HepG2 (cell line): Measurements from ENCODE around the gene PSENEN. TPM values are rescaled to one million over a fixed set of nuclear protein-coding genes. Genes with fewer than 3 reads are reported as not detected.

Experiments used
- ATF1 ChIP-seq: IDR thresholded peaks from 2 replicates; pipeline ENCODE4 v1.6.1; 2016; ENCODE audit warnings: mild to moderate bottlenecking, control low read depth
- ATF4 ChIP-seq, 2 experiments: fragments of 450-650 bp in 1 of 2; sonication (generic) in 1 of 2; formaldehyde crosslinking; IDR thresholded peaks; 2 replicates each; pipeline versions ENCODE4 v1.5.0 to v1.8.0; 2020 to 2022; ENCODE audit warnings: mild to moderate bottlenecking in 1 of 2, missing genetic modification reagents in 1 of 2
- BRCA1 ChIP-seq: sonication (generic); formaldehyde crosslinking; IDR thresholded peaks from 2 replicates; pipeline ENCODE4 v1.4.0; 2020; ENCODE audit warnings: missing genetic modification reagents
- CREB1 ChIP-seq, 2 experiments: fragments of 450-650 bp in 1 of 2; IDR thresholded peaks; 2 replicates each; pipeline ENCODE4 v1.6.1; 2016 to 2017; ENCODE audit warnings: control low read depth in 1 of 2, mild to moderate bottlenecking in 1 of 2, missing compliant biosample characterization in 1 of 2, missing genetic modification characterization in 1 of 2
- HBP1 ChIP-seq: IDR thresholded peaks from 2 replicates; pipeline ENCODE4 v1.6.1; 2016; ENCODE audit warnings: low read depth, control low read depth
- HNF1A ChIP-seq, 2 experiments: sonication (generic) in 1 of 2; formaldehyde crosslinking in 1 of 2; IDR thresholded peaks; 2 replicates each; pipeline versions ENCODE4 v1.4.0 to v1.6.1; 2016 to 2020; ENCODE audit warnings: borderline replicate concordance in 1 of 2, low read depth in 1 of 2, mild to moderate bottlenecking in 1 of 2, missing genetic modification reagents in 1 of 2
- ISL2 ChIP-seq: sonication (generic); formaldehyde crosslinking; IDR thresholded peaks from 2 replicates; pipeline ENCODE4 v1.5.0; 2020; ENCODE audit warnings: missing genetic modification reagents
- MYNN ChIP-seq: sonication (generic); formaldehyde crosslinking; IDR thresholded peaks from 2 replicates; pipeline ENCODE4 v1.4.0; 2020; ENCODE audit warnings: mild to moderate bottlenecking, low read depth, missing genetic modification reagents
- RBM39 ChIP-seq: fragments of 200-400 bp; formaldehyde crosslinking; IDR thresholded peaks from one replicate; pipeline ENCODE4 v1.6.1; 2018; ENCODE audit warnings: antibody characterized with exemption, mild to moderate bottlenecking, low read depth, low read length; ENCODE audit not compliant: poor library complexity, severe bottlenecking
- ZNF350 ChIP-seq: sonication (generic); formaldehyde crosslinking; IDR thresholded peaks from 2 replicates; pipeline ENCODE4 v1.4.0; 2020; ENCODE audit warnings: mild to moderate bottlenecking, low read depth, missing genetic modification reagents, borderline replicate concordance
- ZNF432 ChIP-seq: sonication (generic); formaldehyde crosslinking; IDR thresholded peaks from 2 replicates; pipeline ENCODE4 v1.5.0; 2020; ENCODE audit warnings: missing genetic modification reagents, mild to moderate bottlenecking, borderline replicate concordance
- polyA plus RNA-seq, 8 experiments: library from polyadenylated mRNA; depleted of rRNA in 3 of 8; stranded (reverse) in 7 of 8; unstranded in 1 of 8; fragments of >200 nt; fragmentation: Illumina TruSeq in 4 of 8; extraction: Trizol in 4 of 8; gene quantifications; 2 replicates each; pipeline versions ENCODE4 v1.2.1 to v1.2.3, GENCODE V29; 2011 to 2016; ENCODE audit warnings: low read depth in 4 of 8, missing spikeins in 1 of 8, mixed read lengths in 1 of 8; ENCODE audit not compliant: insufficient read depth in 1 of 8
- total RNA-seq, 5 experiments: library from RNA; depleted of rRNA; stranded (reverse); fragments of >200 nt; fragmentation: Illumina TruSeq; extraction: Trizol; gene quantifications; 2 replicates each; pipeline ENCODE4 v1.2.3, GENCODE V29; 2016; ENCODE audit warnings: low read depth in 1 of 5
- TF ChIP-seq, protein P1 (sequence below): sonication (generic); formaldehyde crosslinking; IDR thresholded peaks from 2 replicates; pipeline ENCODE4 v1.5.0; 2020; ENCODE audit warnings: missing genetic modification reagents
- TF ChIP-seq, protein P2 (sequence below): IDR thresholded peaks from 2 replicates; pipeline ENCODE4 v1.6.1; 2016; ENCODE audit warnings: missing compliant biosample characterization, missing genetic modification reagents, borderline replicate concordance
- TF ChIP-seq, protein P3 (sequence below): sonication (generic); formaldehyde crosslinking; IDR thresholded peaks from 2 replicates; pipeline ENCODE4 v1.4.0; 2020; ENCODE audit warnings: mild to moderate bottlenecking, missing genetic modification reagents

PSENEN gene
- total and polyA plus RNA-seq, 2 of the 13 experiments (the other 11 are each of a cell fraction or from before 2014, with no cell fraction given): 16.9 to 34.2 TPM

GRCh38 chr19:35757749-35758608, 12.5 kb downstream of the PSENEN start, which contains the start of gene PROSER3 (continued):
- TF ChIP-seq MYNN (CRISPR knock-in tag) (no peak), ATF4 (CRISPR knock-in tag; IDR thresholded peaks at IDR 0.05) (no peak), RBM39 (peak; percentile 61), ISL2 (CRISPR knock-in tag) (0 out of 2 replicates have a peak, but pooled peaks have one; percentile 37), HNF1A (IDR thresholded peaks at IDR 0.05; ENCODE audit: low read depth) (no peak), HNF1A (CRISPR knock-in tag; IDR thresholded peaks at IDR 0.05; ENCODE audit: borderline replicate concordance) (peak; percentile 40; the same call in 1 of the 2 replicates), ZNF432 (no peak), ATF1 (peak; percentile 66), ZNF350 (CRISPR knock-in tag) (no peak), CREB1 (IDR thresholded peaks at IDR 0.05) (peak; percentile 78), CREB1 (CRISPR knock-in tag; IDR thresholded peaks at IDR 0.05) (peak; percentile 87), HBP1 (CRISPR knock-in tag) (no peak), BRCA1 (no peak)
- TF ChIP-seq, protein P1, sequence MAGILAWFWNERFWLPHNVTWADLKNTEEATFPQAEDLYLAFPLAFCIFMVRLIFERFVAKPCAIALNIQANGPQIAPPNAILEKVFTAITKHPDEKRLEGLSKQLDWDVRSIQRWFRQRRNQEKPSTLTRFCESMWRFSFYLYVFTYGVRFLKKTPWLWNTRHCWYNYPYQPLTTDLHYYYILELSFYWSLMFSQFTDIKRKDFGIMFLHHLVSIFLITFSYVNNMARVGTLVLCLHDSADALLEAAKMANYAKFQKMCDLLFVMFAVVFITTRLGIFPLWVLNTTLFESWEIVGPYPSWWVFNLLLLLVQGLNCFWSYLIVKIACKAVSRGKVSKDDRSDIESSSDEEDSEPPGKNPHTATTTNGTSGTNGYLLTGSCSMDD (CRISPR knock-in tag): no peak
- TF ChIP-seq, protein P2, sequence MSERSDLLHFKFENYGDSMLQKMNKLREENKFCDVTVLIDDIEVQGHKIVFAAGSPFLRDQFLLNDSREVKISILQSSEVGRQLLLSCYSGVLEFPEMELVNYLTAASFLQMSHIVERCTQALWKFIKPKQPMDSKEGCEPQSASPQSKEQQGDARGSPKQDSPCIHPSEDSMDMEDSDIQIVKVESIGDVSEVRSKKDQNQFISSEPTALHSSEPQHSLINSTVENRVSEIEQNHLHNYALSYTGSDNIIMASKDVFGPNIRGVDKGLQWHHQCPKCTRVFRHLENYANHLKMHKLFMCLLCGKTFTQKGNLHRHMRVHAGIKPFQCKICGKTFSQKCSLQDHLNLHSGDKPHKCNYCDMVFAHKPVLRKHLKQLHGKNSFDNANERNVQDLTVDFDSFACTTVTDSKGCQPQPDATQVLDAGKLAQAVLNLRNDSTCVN (CRISPR knock-in tag): peak; percentile 54; the same call in 1 of the 2 replicates
- TF ChIP-seq, protein P3, sequence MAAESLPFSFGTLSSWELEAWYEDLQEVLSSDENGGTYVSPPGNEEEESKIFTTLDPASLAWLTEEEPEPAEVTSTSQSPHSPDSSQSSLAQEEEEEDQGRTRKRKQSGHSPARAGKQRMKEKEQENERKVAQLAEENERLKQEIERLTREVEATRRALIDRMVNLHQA (CRISPR knock-in tag): no peak
